Measurements from ENCODE around the gene CDC42BPB. TPM values are rescaled to one million over a fixed set of nuclear protein-coding genes. Genes with fewer than 3 reads are reported as not detected.

CDC42BPB gene
- total and polyA plus RNA-seq, 2 of the 13 experiments (the other 11 are each of a cell fraction or from before 2014, with no cell fraction given): 19.7 to 32.3 TPM

DNA sequence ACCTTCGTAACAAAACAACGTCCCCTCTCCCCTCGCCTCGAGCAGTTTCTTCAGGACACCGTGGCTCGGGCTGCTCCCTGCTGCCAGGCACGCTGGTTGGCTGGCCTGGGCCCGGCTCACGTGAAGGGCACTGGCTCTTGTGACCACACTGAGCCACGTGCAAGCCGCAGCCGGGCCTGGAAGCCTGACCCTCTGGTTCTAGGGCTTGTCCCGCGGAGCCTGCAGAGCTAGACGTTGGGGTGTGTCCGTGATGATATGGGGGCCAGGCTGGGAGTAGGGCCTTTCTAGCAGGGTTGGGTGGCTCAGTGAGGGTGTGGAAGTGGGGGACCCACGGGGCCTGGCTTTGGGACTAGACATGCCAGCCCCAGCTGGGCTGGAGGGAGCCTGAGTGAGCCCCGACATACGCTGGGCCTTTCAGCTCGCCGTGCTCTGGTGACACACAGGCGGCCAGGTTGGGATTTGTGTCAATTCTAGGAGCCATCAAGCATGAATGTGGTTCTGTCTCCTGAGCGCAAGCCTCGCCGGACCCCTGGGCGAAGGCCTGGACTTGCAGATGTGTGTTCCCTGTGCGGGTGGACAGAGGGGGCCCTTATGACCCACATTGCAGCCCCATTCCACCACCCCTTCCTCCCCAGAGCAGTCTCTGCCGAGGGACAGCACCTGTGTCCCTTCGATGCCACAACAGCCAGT, 148.4 kb downstream of the CDC42BPB start:
- H3K9ac ChIP-seq (ENCODE audit: insufficient read depth, low read depth, low read length): no peak overlapping the region
- no TSS peak for BruUV-seq (replicated peaks)
- DNase-seq (ENCODE audit: low spot score): no peak
- H3K9me3 ChIP-seq (ENCODE audit: low read length): no peaks in the 10 kb centered on the region
- FAIRE-seq: no peak
- peaks cover 1 to 7% of the 10 kb centered on the region in 2 experiments; a peak in 3 of 5 replicates for H3K36me3 ChIP-seq (replicated peaks in 1 of 2; ENCODE audit: control insufficient read depth in 1 of 2, insufficient read depth in 2 of 2, low read length in 2 of 2)
- no peak overlapping the region for H3K27ac ChIP-seq (ENCODE audit: extremely low read length, insufficient read depth, low read length)
- H3K4me2 ChIP-seq (ENCODE audit: low read depth, low read length): no peak overlapping the region
- no peaks in the 10 kb centered on the region for H4K20me1 ChIP-seq (ENCODE audit: insufficient read depth, low read length)
- in situ Hi-C loops (cut with HindIII; ENCODE audit: extremely low pct_ligation_motif_present, low pct_unique_long_range_greater_than_20kb) (no loop called here), intact Hi-C loops (cut with micrococcal nuclease; ENCODE audit: unreplicated experiment) (no loop called here)
- WGBS (ENCODE audit: low lambda C conversion rate): 96% methylated on average over 12 of the region's 29 CpGs
- H3K27me3 ChIP-seq (ENCODE audit: control insufficient read depth in 1 of 2, insufficient read depth in 2 of 2, low read length in 2 of 2): no peaks in the 10 kb centered on the region
- POLR2A ChIA-PET: no interaction called here
- no peaks in the 10 kb centered on the region for H3K79me2 ChIP-seq (ENCODE audit: insufficient read depth, low read length)
- no peak overlapping the region for H3K4me3 ChIP-seq (replicated peaks in 1 of 3; ENCODE audit: insufficient read depth in 1 of 3, low read depth in 2 of 3, low read length in 3 of 3)
- no peak for ATAC-seq
- CTCF ChIA-PET (ENCODE audit: low intra/inter-chr PET ratio, low total read pairs): no interaction called here
- H2AFZ ChIP-seq (ENCODE audit: low read length): no peak overlapping the region
- H3K4me1 ChIP-seq (ENCODE audit: insufficient read depth, low read length): no peaks in the 10 kb centered on the region
- TF ChIP-seq, protein P1, sequence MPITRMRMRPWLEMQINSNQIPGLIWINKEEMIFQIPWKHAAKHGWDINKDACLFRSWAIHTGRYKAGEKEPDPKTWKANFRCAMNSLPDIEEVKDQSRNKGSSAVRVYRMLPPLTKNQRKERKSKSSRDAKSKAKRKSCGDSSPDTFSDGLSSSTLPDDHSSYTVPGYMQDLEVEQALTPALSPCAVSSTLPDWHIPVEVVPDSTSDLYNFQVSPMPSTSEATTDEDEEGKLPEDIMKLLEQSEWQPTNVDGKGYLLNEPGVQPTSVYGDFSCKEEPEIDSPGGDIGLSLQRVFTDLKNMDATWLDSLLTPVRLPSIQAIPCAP (CRISPR knock-in tag; IDR thresholded peaks at IDR 0.05; ENCODE audit: low read depth): no peak
- TF ChIP-seq, protein P2, sequence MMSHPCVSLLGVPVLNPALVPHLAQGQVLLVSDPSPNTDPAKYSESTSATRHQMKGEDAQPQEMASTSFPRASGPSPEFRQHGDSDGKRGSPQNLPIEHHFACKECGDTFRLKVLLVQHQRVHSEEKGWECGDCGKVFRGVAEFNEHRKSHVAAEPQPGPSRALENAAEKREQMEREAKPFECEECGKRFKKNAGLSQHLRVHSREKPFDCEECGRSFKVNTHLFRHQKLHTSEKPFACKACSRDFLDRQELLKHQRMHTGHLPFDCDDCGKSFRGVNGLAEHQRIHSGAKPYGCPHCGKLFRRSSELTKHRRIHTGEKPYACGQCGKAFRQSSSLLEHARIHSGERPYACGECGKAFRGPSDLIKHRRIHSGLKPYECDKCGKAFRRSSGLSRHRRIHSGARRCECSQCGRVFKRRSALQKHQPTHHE (CRISPR knock-in tag; IDR thresholded peaks at IDR 0.05; ENCODE audit: borderline replicate concordance): no peak
- TF ChIP-seq ATF1 (CRISPR knock-in tag; IDR thresholded peaks at IDR 0.05) (no peak), ZSCAN20 (CRISPR knock-in tag; IDR thresholded peaks at IDR 0.05; ENCODE audit: borderline replicate concordance) (no peak), HMG20B (CRISPR knock-in tag; conservative IDR thresholded peaks at IDR 0.05) (no peak), MAF1 (CRISPR knock-in tag; IDR thresholded peaks at IDR 0.05; ENCODE audit: borderline replicate concordance) (no peak), ZNF839 (CRISPR knock-in tag; IDR thresholded peaks at IDR 0.05; ENCODE audit: borderline replicate concordance) (no peak), ZFP36L1 (CRISPR knock-in tag; IDR thresholded peaks at IDR 0.05) (no peak), PAWR (CRISPR knock-in tag; IDR thresholded peaks at IDR 0.05; ENCODE audit: borderline replicate concordance) (no peak), ZNF572 (CRISPR knock-in tag; IDR thresholded peaks at IDR 0.05) (no peak), AGO1 (IDR thresholded peaks at IDR 0.05; ENCODE audit: low read depth, low read length, poor library complexity, severe bottlenecking) (no peak)
- TF ChIP-seq, protein P3, sequence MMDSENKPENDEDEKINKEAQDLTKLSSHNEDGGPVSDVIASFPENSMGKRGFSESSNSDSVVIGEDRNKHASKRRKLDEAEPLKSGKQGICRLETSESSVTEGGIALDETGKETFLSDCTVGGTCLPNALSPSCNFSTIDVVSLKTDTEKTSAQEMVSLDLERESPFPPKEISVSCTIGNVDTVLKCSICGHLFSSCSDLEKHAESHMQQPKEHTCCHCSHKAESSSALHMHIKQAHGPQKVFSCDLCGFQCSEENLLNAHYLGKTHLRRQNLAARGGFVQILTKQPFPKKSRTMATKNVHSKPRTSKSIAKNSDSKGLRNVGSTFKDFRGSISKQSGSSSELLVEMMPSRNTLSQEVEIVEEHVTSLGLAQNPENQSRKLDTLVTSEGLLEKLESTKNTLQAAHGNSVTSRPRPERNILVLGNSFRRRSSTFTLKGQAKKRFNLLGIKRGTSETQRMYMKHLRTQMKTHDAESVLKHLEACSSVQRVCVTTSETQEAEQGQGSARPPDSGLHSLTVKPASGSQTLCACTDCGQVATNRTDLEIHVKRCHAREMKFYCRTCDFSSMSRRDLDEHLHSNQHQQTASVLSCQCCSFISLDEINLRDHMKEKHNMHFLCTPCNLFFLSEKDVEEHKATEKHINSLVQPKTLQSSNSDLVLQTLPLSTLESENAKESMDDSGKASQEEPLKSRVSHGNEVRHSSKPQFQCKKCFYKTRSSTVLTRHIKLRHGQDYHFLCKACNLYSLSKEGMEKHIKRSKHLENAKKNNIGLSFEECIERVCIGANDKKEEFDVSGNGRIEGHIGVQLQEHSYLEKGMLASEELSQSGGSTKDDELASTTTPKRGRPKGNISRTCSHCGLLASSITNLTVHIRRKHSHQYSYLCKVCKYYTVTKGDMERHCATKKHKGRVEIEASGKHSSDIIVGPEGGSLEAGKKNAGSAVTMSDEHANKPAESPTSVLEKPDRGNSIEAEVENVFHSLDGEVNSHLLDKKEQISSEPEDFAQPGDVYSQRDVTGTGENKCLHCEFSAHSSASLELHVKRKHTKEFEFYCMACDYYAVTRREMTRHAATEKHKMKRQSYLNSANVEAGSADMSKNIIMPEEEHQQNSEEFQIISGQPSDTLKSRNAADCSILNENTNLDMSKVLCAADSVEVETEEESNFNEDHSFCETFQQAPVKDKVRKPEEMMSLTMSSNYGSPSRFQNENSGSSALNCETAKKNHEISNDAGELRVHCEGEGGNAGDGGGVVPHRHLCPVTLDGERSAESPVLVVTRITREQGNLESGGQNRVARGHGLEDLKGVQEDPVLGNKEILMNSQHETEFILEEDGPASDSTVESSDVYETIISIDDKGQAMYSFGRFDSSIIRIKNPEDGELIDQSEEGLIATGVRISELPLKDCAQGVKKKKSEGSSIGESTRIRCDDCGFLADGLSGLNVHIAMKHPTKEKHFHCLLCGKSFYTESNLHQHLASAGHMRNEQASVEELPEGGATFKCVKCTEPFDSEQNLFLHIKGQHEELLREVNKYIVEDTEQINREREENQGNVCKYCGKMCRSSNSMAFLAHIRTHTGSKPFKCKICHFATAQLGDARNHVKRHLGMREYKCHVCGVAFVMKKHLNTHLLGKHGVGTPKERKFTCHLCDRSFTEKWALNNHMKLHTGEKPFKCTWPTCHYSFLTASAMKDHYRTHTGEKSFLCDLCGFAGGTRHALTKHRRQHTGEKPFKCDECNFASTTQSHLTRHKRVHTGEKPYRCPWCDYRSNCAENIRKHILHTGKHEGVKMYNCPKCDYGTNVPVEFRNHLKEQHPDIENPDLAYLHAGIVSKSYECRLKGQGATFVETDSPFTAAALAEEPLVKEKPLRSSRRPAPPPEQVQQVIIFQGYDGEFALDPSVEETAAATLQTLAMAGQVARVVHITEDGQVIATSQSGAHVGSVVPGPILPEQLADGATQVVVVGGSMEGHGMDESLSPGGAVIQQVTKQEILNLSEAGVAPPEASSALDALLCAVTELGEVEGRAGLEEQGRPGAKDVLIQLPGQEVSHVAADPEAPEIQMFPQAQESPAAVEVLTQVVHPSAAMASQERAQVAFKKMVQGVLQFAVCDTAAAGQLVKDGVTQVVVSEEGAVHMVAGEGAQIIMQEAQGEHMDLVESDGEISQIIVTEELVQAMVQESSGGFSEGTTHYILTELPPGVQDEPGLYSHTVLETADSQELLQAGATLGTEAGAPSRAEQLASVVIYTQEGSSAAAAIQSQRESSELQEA (CRISPR knock-in tag; IDR thresholded peaks at IDR 0.05; ENCODE audit: not compliant biosample characterization): no peak
- TF ChIP-seq, protein P4, sequence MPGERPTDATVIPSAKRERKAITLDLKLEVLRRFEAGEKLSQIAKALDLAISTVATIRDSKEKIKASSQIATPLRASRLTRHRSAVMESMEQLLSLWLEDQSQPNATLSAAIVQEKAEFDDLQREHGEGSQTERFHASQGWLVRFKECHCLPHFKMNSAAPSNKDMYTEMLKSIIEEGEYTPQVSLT (CRISPR knock-in tag; IDR thresholded peaks at IDR 0.05; ENCODE audit: borderline replicate concordance, low read depth): no peak
